GM19463 (cell line): Measurements from ENCODE around the gene PCDHB2.
"Not testable (repeated sequence)": the region's sequence is repeated elsewhere in the genome, so short reads cannot be mapped to it uniquely, and the experiment has no call there.

Experiments used
- ATAC-seq: cut with Tn5 transposase; IDR thresholded peaks from one replicate; pipeline ENCODE4 v1.9.1; 2021; ENCODE audit warnings: mild to moderate bottlenecking, moderate library complexity; ENCODE audit not compliant: unreplicated experiment

Gene PCDHB2

DNA sequence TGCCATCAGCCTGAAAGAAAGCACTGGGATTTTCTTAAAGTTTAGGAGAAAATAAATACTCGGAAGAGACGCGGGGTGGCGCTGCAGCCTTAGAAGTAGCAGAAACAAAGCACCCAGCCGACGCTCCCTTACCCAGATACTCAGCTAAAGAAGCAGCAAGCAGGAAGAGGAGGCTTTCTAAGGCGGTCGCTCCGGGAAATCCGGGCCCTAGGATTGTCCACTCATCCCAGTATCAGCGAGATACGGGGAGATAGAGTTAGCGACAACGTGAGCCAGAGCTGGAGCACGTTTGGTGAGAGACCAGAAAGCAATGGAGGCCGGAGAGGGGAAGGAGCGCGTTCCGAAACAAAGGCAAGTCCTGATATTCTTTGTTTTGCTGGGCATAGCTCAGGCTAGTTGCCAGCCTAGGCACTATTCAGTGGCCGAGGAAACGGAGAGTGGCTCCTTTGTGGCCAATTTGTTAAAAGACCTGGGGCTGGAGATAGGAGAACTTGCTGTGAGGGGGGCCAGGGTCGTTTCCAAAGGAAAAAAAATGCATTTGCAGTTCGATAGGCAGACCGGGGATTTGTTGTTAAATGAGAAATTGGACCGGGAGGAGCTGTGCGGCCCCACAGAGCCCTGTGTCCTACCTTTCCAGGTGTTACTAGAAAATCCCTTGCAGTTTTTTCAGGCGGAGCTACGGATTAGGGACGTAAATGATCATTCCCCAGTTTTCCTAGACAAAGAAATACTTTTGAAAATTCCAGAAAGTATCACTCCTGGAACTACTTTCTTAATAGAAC lies at the start of gene PCDHB2:
PCDHB2 (plus strand) TSS at position 135 of the 782 bp plus-strand sequence; CDS start at position 311, 176 bp downstream.
- ATAC-seq = no peak

DNA sequence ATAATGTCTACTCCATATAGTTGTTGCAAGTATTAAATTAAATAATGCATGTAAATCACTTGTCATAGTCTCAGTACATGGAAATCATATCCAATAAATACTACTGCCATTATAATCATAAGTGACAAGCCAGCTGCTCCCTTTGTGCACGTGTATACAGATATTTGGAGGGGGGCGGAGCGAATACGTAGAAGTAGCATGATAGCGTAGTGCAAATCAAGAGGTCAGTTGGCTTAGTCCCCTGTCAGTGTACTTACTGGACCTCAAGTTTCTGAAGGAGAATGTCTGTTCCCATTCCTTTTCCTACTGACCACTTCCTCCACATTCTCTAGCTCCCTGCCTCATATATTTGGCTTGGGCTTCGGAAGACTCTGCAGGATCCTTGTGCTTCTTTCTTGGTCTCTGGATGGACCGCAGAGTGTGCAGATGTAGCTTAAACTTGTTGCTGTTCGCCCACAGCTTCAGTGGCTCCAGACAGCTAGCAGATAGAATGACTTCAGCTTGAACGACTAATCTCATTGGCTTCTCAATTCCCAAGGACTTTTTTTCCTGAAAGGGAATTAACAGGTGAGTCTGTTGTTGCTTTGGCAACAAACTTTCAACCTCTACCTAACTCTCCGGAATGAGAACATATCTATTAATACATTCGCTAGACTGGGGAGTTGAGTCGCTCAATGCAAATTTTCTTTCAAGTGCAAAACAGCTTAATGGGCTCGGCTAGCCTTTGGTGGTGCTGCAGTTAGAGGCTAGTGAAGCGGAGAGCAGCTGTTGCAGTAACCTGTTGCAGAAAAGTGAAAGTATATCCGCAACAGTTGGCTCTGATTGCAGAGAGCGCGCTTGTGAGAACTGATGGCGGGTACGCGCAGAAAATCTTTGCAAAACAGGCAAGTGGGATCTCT lies 43.5 kb upstream of the PCDHB2 start, which contains the start of gene PCDHB1:
PCDHB1 (plus strand) TSS at position 753 of the 899 bp plus-strand sequence; CDS start at position 850, 97 bp downstream.
- no peak for ATAC-seq

DNA sequence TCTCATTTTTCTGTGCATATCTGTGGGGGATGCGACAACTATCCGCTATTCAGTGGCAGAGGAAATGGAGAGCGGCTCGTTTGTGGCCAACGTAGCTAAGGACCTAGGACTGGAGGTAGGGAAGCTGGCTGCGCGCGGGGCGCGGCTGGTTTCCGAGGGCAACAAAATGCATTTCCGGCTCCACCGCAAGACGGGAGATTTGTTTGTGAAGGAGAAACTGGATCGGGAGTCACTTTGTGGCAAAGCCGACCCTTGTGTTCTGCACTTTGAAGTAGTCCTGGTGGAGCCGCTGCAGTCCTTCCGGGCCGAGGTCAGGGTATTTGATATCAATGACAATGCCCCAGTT lies 42.9 kb upstream of the PCDHB2 start:
- no peak for ATAC-seq

DNA sequence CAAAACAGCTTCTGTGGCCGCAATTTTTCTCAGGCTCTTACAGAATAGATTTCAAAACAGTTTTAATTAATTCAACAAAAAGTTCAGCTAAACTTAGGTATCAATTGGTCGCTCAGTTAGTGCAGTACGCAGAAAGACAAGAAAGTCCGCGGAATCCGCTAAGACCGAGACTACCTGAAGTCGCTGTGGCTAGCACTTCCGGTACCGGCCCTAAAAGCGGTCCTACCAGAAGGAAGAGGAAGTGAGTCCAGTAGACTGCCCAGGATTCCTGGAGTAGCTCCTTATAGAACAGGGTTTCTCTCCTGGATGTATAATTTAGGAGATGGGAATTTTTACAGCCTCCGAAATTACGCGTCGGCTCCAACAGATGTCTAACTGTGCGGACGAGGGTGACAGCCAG lies 16.6 kb upstream of the PCDHB2 start:
- ATAC-seq = no peak

DNA sequence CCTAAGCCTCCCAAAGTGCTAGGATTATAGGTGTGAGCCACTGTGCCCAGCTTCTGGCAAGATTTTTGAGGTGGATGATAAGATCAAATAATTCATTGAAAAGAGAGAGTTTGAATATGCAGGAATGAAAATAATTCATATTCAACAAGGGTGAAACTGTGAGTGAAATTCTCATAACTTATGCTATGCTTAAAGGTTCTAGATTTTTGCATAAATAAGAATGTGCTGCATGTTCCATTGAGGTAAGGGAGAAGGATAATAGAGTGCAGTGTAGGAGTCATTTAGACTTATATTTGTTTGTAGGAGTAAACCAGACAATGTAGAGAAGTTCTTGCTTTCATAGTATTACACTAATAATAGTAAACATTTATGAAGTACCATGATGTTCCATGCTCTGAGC lies 12.2 kb upstream of the PCDHB2 start:
- ATAC-seq = no peak

DNA sequence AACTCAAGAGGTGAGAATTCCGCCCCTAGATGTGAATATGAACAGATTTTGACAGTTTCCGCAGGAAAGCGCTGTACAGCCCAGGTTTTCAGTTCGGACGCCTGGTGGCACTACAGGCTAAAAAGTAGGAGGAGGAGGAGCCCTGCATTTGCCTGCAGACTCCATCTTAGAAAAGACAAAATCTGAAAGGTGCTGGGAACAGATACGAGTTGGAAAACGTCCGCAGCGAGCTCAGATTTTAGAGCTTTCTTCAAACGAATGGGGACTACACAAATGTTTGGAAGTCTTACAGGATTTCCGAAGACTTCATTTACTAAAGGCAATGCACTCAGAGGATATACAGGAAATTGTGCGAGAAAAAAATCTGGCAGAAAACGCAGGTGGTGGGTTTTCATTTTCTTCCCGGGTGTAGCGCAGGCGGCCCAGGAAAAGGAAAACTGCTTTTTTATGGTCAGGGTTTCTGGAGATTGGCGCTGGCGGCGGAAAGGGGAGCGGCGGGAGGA lies 9.9 kb upstream of the PCDHB2 start:
- ATAC-seq = peak; percentile 61

DNA sequence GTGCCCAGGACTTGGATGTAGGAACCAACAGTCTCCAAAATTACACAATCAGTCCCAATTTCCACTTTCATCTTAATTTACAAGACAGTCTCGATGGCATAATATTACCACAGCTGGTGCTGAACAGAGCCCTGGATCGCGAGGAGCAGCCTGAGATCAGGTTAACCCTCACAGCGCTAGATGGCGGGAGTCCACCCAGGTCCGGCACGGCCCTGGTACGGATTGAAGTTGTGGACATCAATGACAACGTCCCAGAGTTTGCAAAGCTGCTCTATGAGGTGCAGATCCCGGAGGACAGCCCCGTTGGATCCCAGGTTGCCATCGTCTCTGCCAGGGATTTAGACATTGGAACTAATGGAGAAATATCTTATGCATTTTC lies 837 bp downstream of the PCDHB2 start:
- no peak for ATAC-seq

DNA sequence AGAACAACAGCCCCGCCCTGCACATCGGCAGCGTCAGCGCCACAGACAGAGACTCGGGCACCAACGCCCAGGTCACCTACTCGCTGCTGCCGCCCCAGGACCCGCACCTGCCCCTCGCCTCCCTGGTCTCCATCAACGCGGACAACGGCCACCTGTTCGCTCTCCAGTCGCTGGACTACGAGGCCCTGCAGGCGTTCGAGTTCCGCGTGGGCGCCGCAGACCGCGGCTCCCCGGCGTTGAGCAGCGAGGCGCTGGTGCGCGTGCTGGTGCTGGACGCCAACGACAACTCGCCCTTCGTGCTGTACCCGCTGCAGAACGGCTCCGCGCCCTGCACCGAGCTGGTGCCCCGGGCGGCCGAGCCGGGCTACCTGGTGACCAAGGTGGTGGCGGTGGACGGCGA lies 1.8 kb downstream of the PCDHB2 start:
- ATAC-seq = not testable (repeated sequence)

DNA sequence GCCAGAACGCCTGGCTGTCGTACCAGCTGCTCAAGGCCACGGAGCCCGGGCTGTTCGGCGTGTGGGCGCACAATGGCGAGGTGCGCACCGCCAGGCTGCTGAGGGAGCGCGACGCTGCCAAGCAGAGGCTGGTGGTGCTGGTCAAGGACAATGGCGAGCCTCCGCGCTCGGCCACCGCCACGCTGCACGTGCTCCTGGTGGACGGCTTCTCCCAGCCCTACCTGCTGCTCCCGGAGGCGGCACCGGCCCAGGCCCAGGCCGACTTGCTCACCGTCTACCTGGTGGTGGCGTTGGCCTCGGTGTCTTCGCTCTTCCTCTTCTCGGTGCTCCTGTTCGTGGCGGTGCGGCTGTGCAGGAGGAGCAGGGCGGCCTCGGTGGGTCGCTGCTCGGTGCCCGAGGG lies 2.2 kb downstream of the PCDHB2 start:
- ATAC-seq = not testable (repeated sequence)

DNA sequence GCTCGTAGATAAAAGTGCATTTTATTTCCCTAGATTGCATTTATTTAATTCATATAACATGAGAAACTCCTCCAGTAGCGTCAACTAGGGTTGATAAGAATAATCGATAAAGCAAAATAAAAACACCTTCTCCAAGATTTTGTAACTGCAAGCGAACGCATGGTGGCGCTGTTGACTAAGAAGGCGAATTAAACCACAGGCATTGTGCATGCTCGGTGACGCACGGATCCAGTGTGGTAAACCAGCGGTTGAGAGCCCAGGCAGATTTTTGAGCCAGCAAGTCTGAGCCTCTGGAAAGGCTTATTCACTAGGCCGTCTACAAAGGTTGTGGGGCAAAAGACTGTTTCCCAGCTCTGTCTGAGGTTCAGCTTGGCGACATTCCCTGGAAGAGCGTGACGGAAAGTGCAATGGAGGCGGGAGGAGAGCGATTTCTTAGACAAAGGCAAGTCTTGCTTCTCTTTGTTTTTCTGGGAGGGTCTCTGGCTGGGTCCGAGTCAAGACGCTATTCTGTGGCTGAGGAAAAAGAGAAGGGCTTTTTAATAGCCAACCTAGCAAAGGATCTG lies 5.9 kb downstream of the PCDHB2 start, which contains the start of gene PCDHB3:
PCDHB3 (plus strand) TSS at position 231 of the 563 bp plus-strand sequence; CDS start at position 408, 177 bp downstream.
- ATAC-seq = no peak

DNA sequence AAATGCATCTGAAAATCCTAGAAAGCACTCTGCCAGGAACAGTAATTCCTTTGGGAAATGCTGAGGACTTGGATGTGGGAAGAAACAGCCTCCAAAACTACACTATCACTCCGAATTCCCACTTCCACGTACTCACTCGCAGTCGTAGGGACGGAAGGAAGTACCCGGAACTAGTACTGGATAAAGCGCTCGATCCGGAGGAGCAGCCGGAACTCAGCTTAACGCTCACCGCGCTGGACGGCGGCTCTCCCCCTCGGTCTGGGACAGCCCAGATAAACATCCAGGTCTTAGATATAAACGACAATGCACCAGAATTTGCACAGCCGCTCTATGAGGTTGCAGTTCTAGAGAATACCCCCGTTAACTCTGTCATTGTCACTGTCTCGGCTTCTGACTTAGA lies 6.6 kb downstream of the PCDHB2 start:
- no peak for ATAC-seq

DNA sequence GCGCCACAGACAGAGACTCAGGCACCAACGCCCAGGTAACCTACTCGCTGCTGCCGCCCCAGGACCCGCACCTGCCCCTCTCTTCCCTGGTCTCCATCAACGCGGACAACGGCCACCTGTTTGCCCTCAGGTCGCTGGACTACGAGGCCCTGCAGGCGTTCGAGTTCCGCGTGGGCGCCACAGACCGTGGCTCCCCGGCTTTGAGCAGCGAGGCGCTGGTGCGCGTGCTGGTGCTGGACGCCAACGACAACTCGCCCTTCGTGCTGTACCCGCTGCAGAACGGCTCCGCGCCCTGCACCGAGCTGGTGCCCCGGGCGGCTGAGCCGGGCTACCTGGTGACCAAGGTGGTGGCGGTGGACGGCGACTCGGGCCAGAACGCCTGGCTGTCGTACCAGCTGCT lies 7.7 kb downstream of the PCDHB2 start:
- not testable (repeated sequence) for ATAC-seq

DNA sequence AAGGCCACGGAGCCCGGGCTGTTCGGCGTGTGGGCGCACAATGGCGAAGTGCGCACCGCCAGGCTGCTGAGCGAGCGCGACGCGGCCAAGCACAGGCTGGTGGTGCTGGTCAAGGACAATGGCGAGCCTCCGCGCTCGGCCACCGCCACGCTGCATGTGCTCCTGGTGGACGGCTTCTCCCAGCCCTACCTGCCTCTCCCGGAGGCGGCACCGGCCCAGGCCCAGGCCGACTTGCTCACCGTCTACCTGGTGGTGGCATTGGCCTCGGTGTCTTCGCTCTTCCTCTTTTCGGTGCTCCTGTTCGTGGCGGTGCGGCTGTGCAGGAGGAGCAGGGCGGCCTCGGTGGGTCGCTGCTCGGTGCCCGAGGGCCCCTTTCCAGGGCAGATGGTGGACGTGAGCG lies 8.1 kb downstream of the PCDHB2 start:
- ATAC-seq = not testable (repeated sequence)

DNA sequence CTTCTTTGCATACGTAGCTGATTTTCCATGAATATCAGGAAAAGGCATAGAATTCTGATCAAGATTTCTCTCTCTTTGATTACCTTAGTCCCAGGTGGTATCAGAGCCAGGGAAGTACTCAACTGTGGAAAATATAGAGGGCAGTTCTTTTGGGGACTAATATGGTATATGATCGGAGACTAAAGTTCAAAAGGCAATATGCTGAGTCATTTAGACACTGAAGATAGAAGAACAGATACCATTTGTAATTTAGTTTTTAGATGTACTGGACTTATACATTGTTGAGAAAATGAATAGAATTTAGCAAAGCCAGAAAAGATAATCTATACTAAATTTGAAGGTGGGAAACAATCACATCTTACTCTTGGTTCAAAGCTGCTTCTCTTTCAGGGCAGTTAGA lies 10.9 kb downstream of the PCDHB2 start:
- no peak for ATAC-seq

DNA sequence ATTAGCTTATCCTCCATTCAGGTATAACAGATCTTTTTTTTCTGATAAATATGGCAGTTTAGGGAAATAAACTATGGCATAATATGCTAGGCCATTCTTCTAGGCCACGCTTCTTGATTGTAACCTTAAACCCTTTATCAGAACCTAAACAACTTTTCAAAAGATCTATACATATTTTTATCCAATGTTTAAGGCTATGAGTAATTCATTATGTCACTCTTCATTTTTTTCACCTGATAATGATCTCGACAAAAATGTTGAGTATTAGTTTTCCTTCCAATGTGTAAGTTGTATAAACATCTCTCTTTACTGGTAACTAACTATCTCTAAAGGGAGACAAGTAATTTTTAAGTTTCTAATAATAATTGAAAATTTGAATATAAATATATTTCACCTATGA lies 24.8 kb downstream of the PCDHB2 start:
- ATAC-seq = no peak

DNA sequence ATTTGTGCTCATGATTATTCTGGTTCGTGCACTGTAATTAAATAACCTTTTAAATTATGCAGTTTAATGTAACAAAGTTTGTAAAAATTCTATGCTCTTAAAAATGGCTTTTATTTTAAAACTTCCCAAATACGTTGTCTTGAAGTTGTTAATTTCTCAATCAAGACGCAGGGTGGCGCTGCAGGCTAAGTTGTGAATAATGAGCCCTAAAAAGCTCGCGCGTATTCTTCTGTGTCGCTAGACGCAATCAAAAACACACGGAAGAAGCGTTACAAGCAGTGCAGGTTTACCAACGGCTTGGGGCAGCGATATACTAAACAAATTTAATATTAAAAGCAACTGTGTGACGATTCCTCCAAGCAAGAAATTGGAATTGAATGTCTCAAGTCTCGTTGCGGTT lies 27.1 kb downstream of the PCDHB2 start, which contains the start of gene PCDHB4:
PCDHB4 (plus strand) TSS at position 256 of the 400 bp plus-strand sequence. CDS start 181 bp downstream, outside the sequence.
- ATAC-seq = no peak

DNA sequence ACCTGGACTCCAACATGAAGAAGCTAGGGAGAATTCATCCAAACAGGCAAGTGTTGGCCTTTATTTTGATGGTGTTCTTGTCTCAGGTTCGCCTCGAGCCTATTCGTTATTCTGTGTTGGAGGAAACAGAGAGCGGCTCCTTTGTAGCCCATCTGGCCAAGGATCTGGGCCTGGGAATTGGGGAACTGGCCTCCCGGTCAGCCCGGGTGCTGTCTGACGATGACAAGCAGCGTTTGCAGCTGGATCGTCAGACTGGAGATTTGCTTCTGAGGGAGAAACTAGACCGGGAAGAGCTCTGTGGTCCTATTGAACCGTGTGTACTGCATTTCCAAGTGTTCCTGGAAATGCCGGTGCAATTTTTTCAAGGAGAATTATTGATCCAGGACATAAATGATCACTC lies 27.6 kb downstream of the PCDHB2 start:
- no peak for ATAC-seq

DNA sequence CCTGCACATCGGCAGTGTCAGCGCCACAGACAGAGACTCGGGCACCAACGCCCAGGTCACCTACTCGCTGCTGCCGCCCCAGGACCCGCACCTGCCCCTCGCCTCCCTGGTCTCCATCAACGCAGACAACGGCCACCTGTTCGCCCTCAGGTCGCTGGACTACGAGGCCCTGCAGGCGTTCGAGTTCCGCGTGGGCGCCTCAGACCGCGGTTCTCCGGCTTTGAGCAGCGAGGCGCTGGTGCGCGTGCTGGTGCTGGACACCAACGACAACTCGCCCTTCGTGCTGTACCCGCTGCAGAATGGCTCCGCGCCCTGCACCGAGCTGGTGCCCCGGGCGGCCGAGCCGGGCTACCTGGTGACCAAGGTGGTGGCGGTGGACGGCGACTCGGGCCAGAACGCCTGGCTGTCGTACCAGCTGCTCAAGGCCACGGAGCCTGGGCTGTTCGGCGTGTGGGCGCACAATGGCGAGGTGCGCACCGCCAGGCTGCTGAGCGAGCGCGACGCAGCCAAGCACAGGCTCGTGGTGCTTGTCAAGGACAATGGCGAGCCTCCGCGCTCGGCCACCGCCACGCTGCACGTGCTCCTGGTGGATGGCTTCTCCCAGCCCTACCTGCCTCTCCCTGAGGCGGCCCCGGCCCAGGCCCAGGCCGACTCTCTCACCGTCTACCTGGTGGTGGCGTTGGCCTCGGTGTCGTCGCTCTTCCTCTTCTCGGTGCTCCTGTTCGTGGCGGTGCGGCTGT lies 29.2 kb downstream of the PCDHB2 start:
- not testable (repeated sequence) for ATAC-seq

DNA sequence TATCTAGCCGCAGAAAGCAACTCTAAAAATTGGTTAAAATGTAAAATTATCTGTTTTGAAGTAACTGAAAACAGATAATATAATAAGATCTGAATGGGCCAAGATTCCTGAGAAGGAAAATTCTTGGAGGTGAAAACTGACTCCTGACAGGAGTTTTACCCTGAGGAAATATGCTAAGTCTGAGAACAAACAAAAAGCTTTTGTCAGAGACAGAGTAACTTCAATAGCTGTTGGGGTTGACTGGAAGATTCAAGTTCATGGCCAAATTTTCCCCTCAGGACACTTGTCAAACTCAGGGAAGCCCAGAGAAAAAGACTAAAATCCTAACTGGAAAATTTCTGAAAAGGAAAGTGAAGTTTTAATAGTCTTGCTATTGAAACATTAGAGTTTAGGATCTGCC lies 32.9 kb downstream of the PCDHB2 start:
- no peak for ATAC-seq

DNA sequence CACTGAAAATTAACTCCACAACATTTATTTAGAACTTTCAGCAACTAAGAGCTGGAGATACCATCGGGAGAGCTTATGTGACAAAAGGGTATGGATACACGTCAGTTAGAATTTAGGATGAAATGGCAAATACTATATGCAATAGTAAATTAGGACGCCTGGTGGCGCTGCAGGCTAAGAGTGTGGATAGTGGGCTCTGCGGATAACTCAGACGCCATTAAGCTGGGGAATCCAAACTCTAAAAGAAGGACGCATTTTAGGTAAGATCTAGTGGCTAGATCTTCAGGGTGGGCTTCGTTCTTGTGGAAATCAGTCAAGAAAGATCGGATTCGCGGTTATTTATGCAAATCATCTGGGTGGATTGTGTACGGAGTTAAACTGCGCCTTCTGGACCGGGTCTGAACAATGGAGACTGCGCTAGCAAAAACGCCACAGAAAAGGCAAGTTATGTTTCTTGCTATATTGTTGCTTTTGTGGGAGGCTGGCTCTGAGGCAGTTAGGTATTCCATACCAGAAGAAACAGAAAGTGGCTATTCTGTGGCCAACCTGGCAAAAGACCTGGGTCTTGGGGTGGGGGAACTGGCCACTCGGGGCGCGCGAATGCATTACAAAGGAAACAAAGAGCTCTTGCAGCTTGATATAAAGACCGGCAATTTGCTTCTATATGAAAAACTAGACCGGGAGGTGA lies 40.8 kb downstream of the PCDHB2 start, which contains the start of gene PCDHB5:
PCDHB5 (plus strand) TSS at position 177 of the 688 bp plus-strand sequence; CDS start at position 406, 229 bp downstream.
- ATAC-seq = no peak
